H1 (cell line): ENCODE measurements around the gene WDR35. TPM values are rescaled to one million over a fixed set of nuclear protein-coding genes. Genes with fewer than 3 reads are reported as not detected.

Experiments used
- CTCF ChIA-PET: fragments of 300-600 bp; sonication (Branson Sonifier 250); formaldehyde crosslinking; loops from one replicate; lab custom pipeline; 2021; ENCODE audit not compliant: partially characterized antibody; lab: Charles Lee
- POLR2A ChIA-PET: fragments of 300-600 bp; sonication (Branson Sonifier 250); formaldehyde crosslinking; loops from one replicate; lab custom pipeline; 2021; ENCODE audit warnings: inconsistent platforms; ENCODE audit not compliant: partially characterized antibody; lab: Charles Lee
- DNase-seq, 2 experiments: peaks; one replicate each; pipeline versions ENCODE4 v3.0.0 to v3.0.0-alpha.2; 2010 to 2022; ENCODE audit warnings: low spot score in 2 of 2, low read depth in 1 of 2, mixed read lengths in 1 of 2
- FAIRE-seq: peaks from 2 replicates; lab custom pipeline; 2011; peaks lifted over from hg19 to GRCh38; lab: Jason Lieb, UNC
- H2AFZ ChIP-seq: 2 replicates; pipeline ENCODE4 v1.8.1; 2012; ENCODE audit warnings: low read length, inconsistent platforms
- H2AK5ac ChIP-seq: 2 replicates; pipeline ENCODE4 v1.6.1; 2013; ENCODE audit warnings: low read depth, low read length
- H2BK120ac ChIP-seq: replicated peaks from 2 replicates; pipeline ENCODE3; 2013; ENCODE audit warnings: low read depth, low read length, inconsistent platforms
- H2BK12ac ChIP-seq: 2 replicates; pipeline ENCODE4 v1.6.1; 2013; ENCODE audit warnings: low read depth, low read length
- H2BK15ac ChIP-seq: 2 replicates; pipeline ENCODE4 v1.6.1; 2013; ENCODE audit warnings: low read length
- H2BK20ac ChIP-seq: 2 replicates; pipeline ENCODE4 v1.6.1; 2013; ENCODE audit warnings: low read length
- H2BK5ac ChIP-seq: 2 replicates; pipeline ENCODE4 v1.6.1; 2013; ENCODE audit warnings: low read depth, low read length
- H3K14ac ChIP-seq: 2 replicates; pipeline ENCODE4 v1.6.1; 2013; ENCODE audit warnings: inconsistent platforms; ENCODE audit not compliant: insufficient read length
- H3K18ac ChIP-seq: 2 replicates; pipeline ENCODE4 v1.6.1; 2013; ENCODE audit warnings: low read length; ENCODE audit errors: extremely low read depth
- H3K23ac ChIP-seq: 2 replicates; pipeline ENCODE4 v1.6.1; 2013; ENCODE audit warnings: inconsistent platforms; ENCODE audit not compliant: insufficient read length
- H3K23me2 ChIP-seq: 2 replicates; pipeline ENCODE4 v1.6.1; 2013; ENCODE audit warnings: low read depth, low read length
- H3K27ac ChIP-seq: 2 replicates; pipeline ENCODE4 v1.6.1; 2011; ENCODE audit warnings: low read depth, low read length, inconsistent platforms
- H3K27me3 ChIP-seq, 4 experiments: replicated peaks in 1 of 4; 1 replicate in 1 of 4; 2 replicates in 3 of 4; pipeline versions ENCODE4 v1.6.1 to v1.8.1; 2011 to 2013; ENCODE audit warnings: low read length in 3 of 4, mild to moderate bottlenecking in 3 of 4, inconsistent platforms in 2 of 4, mixed read lengths in 2 of 4, moderate library complexity in 1 of 4; ENCODE audit not compliant: control insufficient read depth in 3 of 4, insufficient read depth in 3 of 4; ENCODE audit errors: extremely low read depth in 1 of 4
- H3K36me3 ChIP-seq, 4 experiments: 2 replicates each; pipeline versions ENCODE4 v1.6.1 to v1.8.1; 2011 to 2013; ENCODE audit warnings: mild to moderate bottlenecking in 4 of 4, low read length in 3 of 4, moderate library complexity in 2 of 4, control low read depth in 1 of 4, inconsistent platforms in 1 of 4; ENCODE audit not compliant: insufficient read depth in 4 of 4, control insufficient read depth in 2 of 4
- H3K4ac ChIP-seq: replicated peaks from 2 replicates; pipeline ENCODE3; 2013; ENCODE audit warnings: low read length, low read depth, mixed read lengths, inconsistent platforms; ENCODE audit not compliant: insufficient read length
- H3K4me1 ChIP-seq, 4 experiments: replicated peaks in 1 of 4; 1 replicate in 1 of 4; 2 replicates in 3 of 4; pipeline versions ENCODE4 v1.6.1 to v1.8.1; 2011 to 2013; ENCODE audit warnings: low read length in 3 of 4, inconsistent platforms in 2 of 4, mixed read lengths in 1 of 4; ENCODE audit not compliant: insufficient read depth in 4 of 4, control insufficient read depth in 3 of 4
- H3K4me2 ChIP-seq, 2 experiments: 2 replicates each; pipeline versions ENCODE4 v1.6.1 to v1.8.1; 2011 to 2013; ENCODE audit warnings: low read depth in 2 of 2, low read length in 2 of 2, control low read depth in 1 of 2, inconsistent platforms in 1 of 2, mild to moderate bottlenecking in 1 of 2; ENCODE audit not compliant: insufficient read depth in 1 of 2
- H3K4me3 ChIP-seq, 4 experiments: fragments of 200-600, 300-600 bp in 1 of 4; sonication (generic), shearing (Covaris generic), sonication (Bioruptor Twin) in 1 of 4; 2 replicates each; pipeline versions ENCODE4 v1.5.1 to v1.8.1; 2011 to 2016; ENCODE audit warnings: low read length in 4 of 4, low read depth in 3 of 4, control low read depth in 2 of 4, inconsistent platforms in 2 of 4, mild to moderate bottlenecking in 2 of 4, mixed read lengths in 1 of 4, moderate library complexity in 1 of 4; ENCODE audit not compliant: insufficient read depth in 2 of 4; ENCODE audit errors: extremely low read depth in 1 of 4
- H3K56ac ChIP-seq: replicated peaks from 2 replicates; pipeline ENCODE3; 2013; ENCODE audit warnings: low read depth, mild to moderate bottlenecking, mixed read lengths, low read length, inconsistent platforms; ENCODE audit not compliant: insufficient read length
- H3K79me1 ChIP-seq: 2 replicates; pipeline ENCODE4 v1.6.1; 2013; ENCODE audit warnings: low read depth, low read length, control low read depth
- H3K79me2 ChIP-seq, 2 experiments: 2 replicates each; pipeline versions ENCODE4 v1.6.1 to v1.8.1; 2012 to 2013; ENCODE audit warnings: low read length in 2 of 2, mild to moderate bottlenecking in 2 of 2, inconsistent platforms in 1 of 2; ENCODE audit not compliant: insufficient read depth in 2 of 2, control insufficient read depth in 1 of 2
- H3K9ac ChIP-seq, 4 experiments: replicated peaks in 1 of 4; 1 replicate in 1 of 4; 2 replicates in 3 of 4; pipeline versions ENCODE4 v1.6.1 to v1.8.1; 2011 to 2013; ENCODE audit warnings: low read depth in 3 of 4, low read length in 3 of 4, control low read depth in 2 of 4, mild to moderate bottlenecking in 2 of 4, moderate library complexity in 2 of 4, inconsistent platforms in 1 of 4; ENCODE audit errors: extremely low read depth in 1 of 4
- H3K9me3 ChIP-seq, 2 experiments: 2 replicates each; pipeline versions ENCODE4 v1.6.1 to v1.8.1; 2012 to 2013; ENCODE audit warnings: mild to moderate bottlenecking in 2 of 2, moderate library complexity in 2 of 2, control low read depth in 1 of 2, inconsistent platforms in 1 of 2, low read depth in 1 of 2, low read length in 1 of 2, mixed read lengths in 1 of 2; ENCODE audit not compliant: insufficient read depth in 2 of 2
- H4K20me1 ChIP-seq, 2 experiments: replicated peaks in 1 of 2; 2 replicates each; pipeline versions ENCODE3 to v1.8.1; 2011 to 2013; ENCODE audit warnings: inconsistent platforms in 2 of 2, low read length in 2 of 2, mild to moderate bottlenecking in 1 of 2; ENCODE audit not compliant: insufficient read depth in 2 of 2, control insufficient read depth in 1 of 2
- H4K5ac ChIP-seq: 2 replicates; pipeline ENCODE4 v1.6.1; 2013; ENCODE audit warnings: low read length, low read depth, mixed read lengths, inconsistent platforms; ENCODE audit not compliant: insufficient read length
- H4K8ac ChIP-seq: 2 replicates; pipeline ENCODE4 v1.8.0; 2013; ENCODE audit warnings: mild to moderate bottlenecking, moderate library complexity, low read length, inconsistent platforms; ENCODE audit not compliant: insufficient read depth; ENCODE audit errors: extremely low read depth
- H4K91ac ChIP-seq: replicated peaks from 2 replicates; pipeline ENCODE3; 2013; ENCODE audit warnings: low read length, mixed read lengths, inconsistent platforms; ENCODE audit not compliant: insufficient read length
- CREB1 ChIP-seq: IDR thresholded peaks from 2 replicates; pipeline ENCODE4 v1.6.1; 2012; ENCODE audit warnings: inconsistent platforms
- POLR2A ChIP-seq, 2 experiments: IDR thresholded peaks; 1 replicate in 1 of 2; 2 replicates in 1 of 2; pipeline ENCODE4 v1.6.1; 2011; ENCODE audit warnings: low read depth in 2 of 2, low read length in 2 of 2, mild to moderate bottlenecking in 2 of 2; ENCODE audit errors: control extremely low read depth in 1 of 2
- POLR2AphosphoS5 ChIP-seq: IDR thresholded peaks from 2 replicates; pipeline ENCODE4 v1.6.1; 2011; ENCODE audit warnings: low read depth, low read length
- RFX5 ChIP-seq: IDR thresholded peaks from 2 replicates; pipeline ENCODE4 v1.6.1; 2011; ENCODE audit warnings: low read depth, low read length, improper control_type of control experiment, borderline replicate concordance
- RNF2 ChIP-seq: fragments of 200-900, 300-1000 bp; sonication (generic); IDR thresholded peaks from 2 replicates; pipeline ENCODE4 v1.7.1; 2016; ENCODE audit warnings: borderline replicate concordance, low read depth, mild to moderate bottlenecking, antibody characterized with exemption, low read length; ENCODE audit not compliant: poor library complexity, severe bottlenecking; ENCODE audit errors: missing control alignments
- RXRA ChIP-seq: IDR thresholded peaks from 2 replicates; pipeline ENCODE4 v1.6.1; 2011; ENCODE audit warnings: low read depth, mild to moderate bottlenecking, low read length, moderate library complexity; ENCODE audit not compliant: insufficient read depth
- SIN3A ChIP-seq, 2 experiments: IDR thresholded peaks in 1 of 2; conservative IDR thresholded peaks in 1 of 2; 2 replicates each; pipeline ENCODE4 v1.6.1; 2011 to 2012; ENCODE audit warnings: low read length in 2 of 2, improper control_type of control experiment in 1 of 2, low read depth in 1 of 2, mild to moderate bottlenecking in 1 of 2
- SIX5 ChIP-seq: IDR thresholded peaks from 2 replicates; pipeline ENCODE4 v1.6.1; 2011; ENCODE audit warnings: mild to moderate bottlenecking, low read depth, low read length
- SP1 ChIP-seq: IDR thresholded peaks from 2 replicates; pipeline ENCODE4 v1.6.1; 2011; ENCODE audit warnings: low read depth, low read length
- TBP ChIP-seq: IDR thresholded peaks from 2 replicates; pipeline ENCODE4 v1.6.1; 2011; ENCODE audit warnings: low read depth, low read length, improper control_type of control experiment
- WGBS, 2 experiments: shearing (Covaris generic) in 1 of 2; methylation state at CpG; one replicate each; pipeline versions ENCODE4 v1.1.6 to v1.1.7; 2013 to 2015; ENCODE audit warnings: low lambda C conversion rate in 2 of 2, mixed read lengths in 2 of 2, inconsistent platforms in 1 of 2, low coverage in 1 of 2, missing lambda C conversion rate in 1 of 2; ENCODE audit not compliant: insufficient replicate concordance in 2 of 2, insufficient coverage in 1 of 2, insufficient read length in 1 of 2; ENCODE audit errors: extremely low coverage in 1 of 2, missing lambda C conversion rate in 1 of 2; 5-methylcytosine and 5-hydroxymethylcytosine counted together
- polyA plus RNA-seq, 7 experiments: library from polyadenylated mRNA; depleted of rRNA in 3 of 7; stranded (reverse) in 5 of 7; unstranded in 2 of 7; fragments of >200 nt in 5 of 7; fragments of 200-250 nt in 2 of 7; gene quantifications; 1 replicate in 5 of 7; 2 replicates in 1 of 7; 4 replicates in 1 of 7; pipeline versions ENCODE4 v1.2.1 to v1.2.3, GENCODE V29; 2011 to 2013; ENCODE audit warnings: missing spikeins in 2 of 7, mixed read lengths in 2 of 7
- total RNA-seq: library from RNA; stranded (reverse); fragmentation: NEBNext Ultra II Directional; extraction: Animal tissue kit (Norgen Biotek cat#: 25700); gene quantifications from 2 replicates; pipeline ENCODE4 v1.2.1, GENCODE V29; 2021
- TF ChIP-seq, protein P1 (sequence below): IDR thresholded peaks from 2 replicates; pipeline ENCODE4 v1.6.1; 2011; ENCODE audit warnings: low read length, improper control_type of control experiment

Gene WDR35
- total and polyA plus RNA-seq, 2 of the 8 experiments (the other 6 are each of a cell fraction or from before 2014, with no cell fraction given) = 9.0 to 25.5 TPM

DNA sequence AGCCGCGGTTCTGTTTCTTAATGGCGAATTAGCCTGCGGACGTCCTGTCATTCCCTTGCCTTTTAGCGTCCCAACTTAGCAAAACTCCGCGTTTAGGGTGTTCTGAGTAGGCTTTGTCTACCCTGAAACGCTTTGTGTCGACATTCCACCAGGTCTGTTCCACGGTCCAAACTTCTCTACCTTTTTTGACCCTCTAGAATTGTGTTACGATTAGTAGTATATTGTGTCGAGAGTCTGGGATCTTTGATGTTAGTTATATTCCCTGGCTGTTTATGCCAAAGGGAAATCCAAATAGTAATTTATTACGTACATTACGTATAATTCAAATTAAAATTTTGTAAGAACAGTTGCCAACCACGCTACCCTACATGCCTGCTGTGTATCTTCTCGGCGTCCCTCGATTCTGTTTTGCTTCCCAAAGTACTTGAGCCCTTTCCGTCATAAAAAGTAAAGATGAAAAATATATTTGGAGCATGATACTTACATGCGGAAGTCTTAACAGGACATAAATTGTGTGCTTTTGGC, 87.6 kb downstream of the WDR35 start:
- Histone ChIP-seq H3K79me2 (peaks cover 5 to 27% of the 10 kb centered on the region in 2 experiments; a peak in 3 of 4 replicates), H3K4ac (peak overlapping the region; percentile 81), H2AK5ac (no peak overlapping the region), H3K18ac (peak overlapping the region; percentile 81), H2BK15ac (0 out of 2 replicates have a peak overlapping the region, but pooled peaks have one; percentile 21), H4K8ac (peak overlapping the region; percentile 98; the same call in 1 of the 2 replicates), H4K91ac (peak overlapping the region; percentile 98), H3K4me3 (peak overlapping the region; percentile 69 to 100 (median 92)), H3K4me2 (peak overlapping the region; percentile 58 to 93), H4K20me1 (peaks cover 0 to 2% of the 10 kb centered on the region in 2 experiments), H3K9ac (peak overlapping the region; percentile 84 to 100 (median 99)), H3K4me1 (peaks cover 0 to 3% (median 1%) of the 10 kb centered on the region in 4 experiments; a peak in 2 of 7 replicates), H2BK20ac (no peak overlapping the region), H2BK5ac (peak overlapping the region; percentile 93; the same call in 1 of the 2 replicates), H3K27me3 (no peaks in the 10 kb centered on the region), H2AFZ (peak overlapping the region; percentile 100), H3K56ac (peak overlapping the region; percentile 13), H2BK120ac (no peak overlapping the region), H3K79me1 (no peaks in the 10 kb centered on the region; the same call in 1 of the 2 replicates), H3K23ac (no peak overlapping the region), H3K14ac (no peak overlapping the region), H2BK12ac (peak overlapping the region; percentile 18; the same call in 1 of the 2 replicates), H3K27ac (peak overlapping the region; percentile 92), H3K9me3 (no peaks in the 10 kb centered on the region), H4K5ac (peak overlapping the region; percentile 85), H3K36me3 (no peaks in the 10 kb centered on the region), H3K23me2 (peaks cover 9% of the 10 kb centered on the region)
- 8% methylated on average over 21 of the region's 21 CpGs; no CpG with 5 or more reads in 1 of the 2 experiments for WGBS, 2 experiments
- ChIA-PET POLR2A (interaction anchor here (0.7 kb wide), 1 partner anchor 53 kb away, joined by 3 read pairs; no protein-coding TSS in a partner anchor), CTCF (interaction anchor here (0.9 kb wide), 1 partner anchor 10 kb away, joined by 3 read pairs; no protein-coding TSS in a partner anchor)
- FAIRE-seq (no peak), DNase-seq (no peak)
- TF ChIP-seq SIX5 (no peak), TBP (no peak), RFX5 (no peak), CREB1 (no peak), RNF2 (no peak), POLR2A (IDR thresholded peaks at IDR 0.05; ENCODE audit: control extremely low read depth in 1 of 2, low read depth in 2 of 2, low read length in 2 of 2) (no peak), SIN3A (conservative IDR thresholded peaks at IDR 0.05 in 1 of 2, IDR thresholded peaks at IDR 0.05 in 1 of 2; ENCODE audit: low read depth in 1 of 2, low read length in 2 of 2) (0 out of 4 replicates have a peak, but pooled peaks of 1 of the 2 experiments have one; percentile 49), SP1 (no peak), POLR2AphosphoS5 (no peak), RXRA (no peak)
- TF ChIP-seq, protein P1, sequence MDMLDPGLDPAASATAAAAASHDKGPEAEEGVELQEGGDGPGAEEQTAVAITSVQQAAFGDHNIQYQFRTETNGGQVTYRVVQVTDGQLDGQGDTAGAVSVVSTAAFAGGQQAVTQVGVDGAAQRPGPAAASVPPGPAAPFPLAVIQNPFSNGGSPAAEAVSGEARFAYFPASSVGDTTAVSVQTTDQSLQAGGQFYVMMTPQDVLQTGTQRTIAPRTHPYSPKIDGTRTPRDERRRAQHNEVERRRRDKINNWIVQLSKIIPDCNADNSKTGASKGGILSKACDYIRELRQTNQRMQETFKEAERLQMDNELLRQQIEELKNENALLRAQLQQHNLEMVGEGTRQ = no peak
